Kidney (tissue), 14 donors: ENCODE measurements around the gene TMEM156. TPM values are rescaled to one million over a fixed set of nuclear protein-coding genes. Genes with fewer than 3 reads are reported as not detected.

Experiments
- DNase-seq, 5 donors: peaks; one replicate each; pipeline ENCODE4 v3.0.0-alpha.2; 2013 to 2020
- FAIRE-seq: peaks from 2 replicates; lab custom pipeline; 2012; peaks lifted over from hg19 to GRCh38; lab: Jason Lieb, UNC
- H3K27ac ChIP-seq, 2 donors: one replicate each; pipeline ENCODE4 v1.7.0; 2013; ENCODE audit warnings: low read depth in 2 of 2, low read length in 2 of 2, inconsistent platforms in 1 of 2
- H3K27me3 ChIP-seq: one replicate; pipeline ENCODE4 v1.7.1; 2013; ENCODE audit warnings: low read length, inconsistent platforms; ENCODE audit not compliant: control insufficient read depth, insufficient read depth
- H3K36me3 ChIP-seq, 3 donors: one replicate each; pipeline versions ENCODE4 v1.7.0 to v1.7.1; 2013; ENCODE audit warnings: low read length in 3 of 3, control low read depth in 1 of 3, inconsistent platforms in 1 of 3; ENCODE audit not compliant: insufficient read depth in 3 of 3, control insufficient read depth in 2 of 3
- H3K4me1 ChIP-seq, 3 donors: one replicate each; pipeline versions ENCODE4 v1.7.0 to v1.7.1; 2013; ENCODE audit warnings: low read length in 3 of 3, inconsistent platforms in 1 of 3, low read depth in 1 of 3; ENCODE audit not compliant: control insufficient read depth in 2 of 3, insufficient read depth in 2 of 3
- H3K4me3 ChIP-seq, 3 donors: one replicate each; pipeline versions ENCODE4 v1.7.0 to v1.8.1; 2013; ENCODE audit warnings: low read length in 3 of 3, control low read depth in 1 of 3, inconsistent platforms in 1 of 3
- H3K9ac ChIP-seq, 3 donors: one replicate each; pipeline versions ENCODE4 v1.7.0 to v1.7.1; 2013; ENCODE audit warnings: low read length in 3 of 3, control low read depth in 1 of 3, inconsistent platforms in 1 of 3
- H3K9me3 ChIP-seq, 3 donors: one replicate each; pipeline versions ENCODE4 v1.7.0 to v1.7.1; 2013; ENCODE audit warnings: low read length in 3 of 3, control low read depth in 1 of 3, inconsistent platforms in 1 of 3; ENCODE audit not compliant: control insufficient read depth in 2 of 3, insufficient read depth in 1 of 3
- intact Hi-C: fragments of 100-400 bp; cut with DNase I; formaldehyde crosslinking; loops from one replicate; pipeline ENCODE4 v1.11.1; 2022
- polyA plus RNA-seq: library from polyadenylated mRNA; stranded (reverse); fragments of 350-450 nt; fragmentation: Illumina TruSeq; extraction: RNeasy Lipid Tissue Mini Kit (QIAGEN cat#74804); gene quantifications from one replicate; pipeline ENCODE4 v1.2.3, GENCODE V29; 2014; ENCODE audit warnings: low read depth, low replicate concordance; ENCODE audit not compliant: insufficient read depth
- total RNA-seq: library from RNA; stranded (reverse); fragmentation: NEBNext Ultra II Directional; extraction: Animal tissue kit (Norgen Biotek cat#: 25700); gene quantifications from one replicate; pipeline ENCODE4 v1.2.1, GENCODE V29; 2021
- TF ChIP-seq, protein P1 (sequence below): IDR thresholded peaks from 3 replicates; pipeline ENCODE4 v1.5.1; 2012; ENCODE audit warnings: mild to moderate bottlenecking, moderate library complexity, borderline replicate concordance; ENCODE audit not compliant: insufficient read depth; ENCODE audit errors: extremely low read depth
- donor health status: control.
- donor health status: control.
- donor health status: control.
- donor health status: control.
- donor health status: control.
- donor health status: DM: yes; HTN: yes; CAD: no.
- donor health status: Normal renal cell carcinoma (clear cell type).

Gene TMEM156
- total and polyA plus RNA-seq, 2 donors from 2014 or later, result 1.8 to 3.5 TPM

DNA sequence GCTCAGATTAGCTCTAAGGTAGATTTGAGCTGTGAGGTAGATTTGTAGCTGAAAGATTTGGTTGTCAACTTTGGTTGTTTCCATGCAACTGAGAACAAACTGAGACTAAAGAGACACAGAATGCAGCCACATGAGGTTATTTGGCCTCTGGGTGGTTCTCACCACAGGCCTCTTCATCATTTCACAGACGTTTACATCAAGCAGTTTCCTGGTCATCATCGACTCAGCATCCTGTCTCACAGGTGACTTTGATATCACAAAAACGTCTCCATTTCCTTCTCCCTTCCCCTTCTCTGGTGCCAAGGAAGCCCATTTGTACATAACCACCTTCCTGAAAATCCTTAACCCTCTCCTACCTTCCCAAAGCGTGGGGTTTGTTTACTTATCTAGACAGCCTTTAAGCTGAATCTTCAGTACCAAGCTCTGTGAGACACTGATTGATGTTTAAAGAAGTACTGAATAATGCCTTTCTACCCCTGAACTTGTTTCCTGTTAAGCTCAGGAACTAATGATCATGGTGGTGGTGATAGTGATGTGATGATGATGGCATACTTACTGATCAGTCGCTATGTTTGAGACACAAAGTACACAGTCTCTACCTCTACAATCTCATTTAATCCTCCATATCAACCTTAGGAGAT is 82.7 kb downstream of the TMEM156 start:
- Histone ChIP-seq H3K36me3 (peaks cover 0 to 2% (median 0%) of the 10 kb centered on the region in 3 donors), H3K4me3 (no peak overlapping the region), H3K9me3 (no peaks in the 10 kb centered on the region), H3K4me1 (no peaks in the 10 kb centered on the region), H3K27me3 (no peaks in the 10 kb centered on the region), H3K9ac (no peak overlapping the region), H3K27ac (no peak overlapping the region)
- DNase-seq (no peak), FAIRE-seq (no peak)
- intact Hi-C loops, result no loop called here
- TF ChIP-seq, protein P1, sequence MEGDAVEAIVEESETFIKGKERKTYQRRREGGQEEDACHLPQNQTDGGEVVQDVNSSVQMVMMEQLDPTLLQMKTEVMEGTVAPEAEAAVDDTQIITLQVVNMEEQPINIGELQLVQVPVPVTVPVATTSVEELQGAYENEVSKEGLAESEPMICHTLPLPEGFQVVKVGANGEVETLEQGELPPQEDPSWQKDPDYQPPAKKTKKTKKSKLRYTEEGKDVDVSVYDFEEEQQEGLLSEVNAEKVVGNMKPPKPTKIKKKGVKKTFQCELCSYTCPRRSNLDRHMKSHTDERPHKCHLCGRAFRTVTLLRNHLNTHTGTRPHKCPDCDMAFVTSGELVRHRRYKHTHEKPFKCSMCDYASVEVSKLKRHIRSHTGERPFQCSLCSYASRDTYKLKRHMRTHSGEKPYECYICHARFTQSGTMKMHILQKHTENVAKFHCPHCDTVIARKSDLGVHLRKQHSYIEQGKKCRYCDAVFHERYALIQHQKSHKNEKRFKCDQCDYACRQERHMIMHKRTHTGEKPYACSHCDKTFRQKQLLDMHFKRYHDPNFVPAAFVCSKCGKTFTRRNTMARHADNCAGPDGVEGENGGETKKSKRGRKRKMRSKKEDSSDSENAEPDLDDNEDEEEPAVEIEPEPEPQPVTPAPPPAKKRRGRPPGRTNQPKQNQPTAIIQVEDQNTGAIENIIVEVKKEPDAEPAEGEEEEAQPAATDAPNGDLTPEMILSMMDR, result no peak

DNA sequence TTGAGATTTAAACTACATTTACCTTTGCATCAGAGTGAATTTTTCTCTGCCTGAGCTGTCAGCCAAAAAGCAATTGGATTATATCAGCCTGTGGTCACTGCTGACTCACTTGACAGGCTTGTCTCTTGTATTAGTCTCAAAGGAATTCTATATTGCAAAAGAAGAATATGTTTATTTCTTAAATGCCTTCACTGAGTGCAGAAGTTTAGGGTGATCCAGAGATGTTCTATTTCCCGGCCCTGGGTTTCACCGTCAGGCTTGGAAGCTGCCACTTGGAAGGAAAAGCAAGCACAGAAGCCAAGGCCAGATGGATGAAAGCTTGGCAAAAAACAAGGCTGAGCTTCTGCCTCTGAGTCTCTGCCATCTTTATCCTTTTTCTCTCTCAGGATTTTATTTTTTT is 83.7 kb downstream of the TMEM156 start:
- no peaks in the 10 kb centered on the region for H3K27me3 ChIP-seq
- DNase-seq, result no peak
- no peak for FAIRE-seq
- no peak overlapping the region for H3K4me3 ChIP-seq
- intact Hi-C loops, result no loop called here
- no peak overlapping the region for H3K9ac ChIP-seq
- no peaks in the 10 kb centered on the region for H3K4me1 ChIP-seq
- TF ChIP-seq, protein P1, result no peak
- H3K27ac ChIP-seq, result no peak overlapping the region
- H3K36me3 ChIP-seq, result peaks cover 0 to 2% (median 0%) of the 10 kb centered on the region in 3 donors
- H3K9me3 ChIP-seq, result no peaks in the 10 kb centered on the region

DNA sequence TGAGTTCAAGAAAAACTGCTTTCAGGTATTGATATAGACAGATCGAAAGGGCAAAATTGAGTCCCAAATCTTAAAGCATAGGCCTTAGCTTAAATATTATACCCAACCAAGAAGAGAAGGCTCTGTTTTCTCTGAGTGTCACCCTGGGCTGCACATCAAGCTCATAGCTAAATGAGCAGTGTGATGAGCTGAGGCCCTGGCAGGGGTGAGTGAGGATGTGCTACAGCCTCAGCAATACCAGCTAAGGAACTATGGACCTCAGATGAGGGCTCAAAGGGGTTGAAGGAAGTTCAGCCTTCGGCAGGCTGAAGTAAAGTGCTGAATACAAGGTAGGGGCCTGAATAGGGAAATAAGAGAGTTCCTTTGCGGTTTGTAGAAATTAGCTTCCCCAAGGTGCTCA is 85.3 kb downstream of the TMEM156 start:
- intact Hi-C loops, result no loop called here
- H3K9ac ChIP-seq, result no peak overlapping the region
- no peaks in the 10 kb centered on the region for H3K4me1 ChIP-seq
- peaks cover 0 to 2% (median 0%) of the 10 kb centered on the region in 3 donors for H3K36me3 ChIP-seq
- no peak overlapping the region for H3K4me3 ChIP-seq
- TF ChIP-seq, protein P1, result no peak
- FAIRE-seq (no peak), DNase-seq (no peak)
- H3K27me3 ChIP-seq, result no peaks in the 10 kb centered on the region
- H3K27ac ChIP-seq, result no peak overlapping the region
- no peaks in the 10 kb centered on the region for H3K9me3 ChIP-seq
